ENCODE results near the gene TEX30. TPM values are rescaled to one million over a fixed set of nuclear protein-coding genes. Genes with fewer than 3 reads are reported as not detected.

The TEX30 gene
- total and polyA plus RNA-seq, 2 experiments from 2014 or later: 4.9 to 10.8 TPM

DNA sequence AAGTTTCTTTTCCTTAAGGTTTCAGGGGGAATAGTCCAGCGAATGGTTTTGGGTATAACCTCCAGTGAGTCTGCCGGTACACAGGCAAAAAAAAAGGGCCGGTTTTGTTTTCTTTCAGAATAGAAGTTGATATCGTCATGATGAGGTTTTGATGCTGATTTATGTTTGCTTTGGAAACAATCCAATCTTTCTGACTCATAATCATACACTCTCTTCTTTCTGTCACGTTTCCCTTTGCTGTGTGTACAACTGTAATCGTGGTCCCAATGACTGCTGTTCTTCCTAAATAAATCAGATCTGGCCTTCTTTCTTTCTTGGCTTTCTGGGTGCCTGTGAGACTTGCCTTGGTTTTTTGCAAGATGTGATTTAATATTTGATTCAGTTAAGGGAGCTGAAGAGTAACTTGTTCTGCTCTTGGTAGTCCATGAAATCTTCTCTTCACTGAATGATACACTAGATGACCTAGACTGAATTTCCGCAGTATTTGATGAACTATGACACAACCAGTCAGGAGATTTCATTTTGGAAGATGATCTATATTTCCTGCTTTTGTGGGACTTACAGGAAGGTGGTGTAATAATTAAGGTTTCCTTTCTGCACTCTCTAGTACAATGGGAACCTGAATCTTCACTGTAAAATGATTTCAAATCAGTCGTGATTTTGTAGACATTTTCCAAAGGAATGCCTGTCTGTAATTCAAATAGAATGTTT lies 43.9 kb downstream of the TEX30 start:
- Histone ChIP-seq H3K4me3 (no peak overlapping the region), H3K9me3 (ENCODE audit: low read depth) (no peaks in the 10 kb centered on the region), H3K4me1 (ENCODE audit: low read depth) (no peaks in the 10 kb centered on the region), H3K27me3 (peaks cover 14% of the 10 kb centered on the region), H3K36me3 (no peaks in the 10 kb centered on the region), H3K27ac (no peak overlapping the region)
- DNase-seq (ENCODE audit: low read depth in 1 of 2, low spot score in 1 of 2): peak in 1 of 2 donors; percentile 87
- TF ChIP-seq, protein P1, sequence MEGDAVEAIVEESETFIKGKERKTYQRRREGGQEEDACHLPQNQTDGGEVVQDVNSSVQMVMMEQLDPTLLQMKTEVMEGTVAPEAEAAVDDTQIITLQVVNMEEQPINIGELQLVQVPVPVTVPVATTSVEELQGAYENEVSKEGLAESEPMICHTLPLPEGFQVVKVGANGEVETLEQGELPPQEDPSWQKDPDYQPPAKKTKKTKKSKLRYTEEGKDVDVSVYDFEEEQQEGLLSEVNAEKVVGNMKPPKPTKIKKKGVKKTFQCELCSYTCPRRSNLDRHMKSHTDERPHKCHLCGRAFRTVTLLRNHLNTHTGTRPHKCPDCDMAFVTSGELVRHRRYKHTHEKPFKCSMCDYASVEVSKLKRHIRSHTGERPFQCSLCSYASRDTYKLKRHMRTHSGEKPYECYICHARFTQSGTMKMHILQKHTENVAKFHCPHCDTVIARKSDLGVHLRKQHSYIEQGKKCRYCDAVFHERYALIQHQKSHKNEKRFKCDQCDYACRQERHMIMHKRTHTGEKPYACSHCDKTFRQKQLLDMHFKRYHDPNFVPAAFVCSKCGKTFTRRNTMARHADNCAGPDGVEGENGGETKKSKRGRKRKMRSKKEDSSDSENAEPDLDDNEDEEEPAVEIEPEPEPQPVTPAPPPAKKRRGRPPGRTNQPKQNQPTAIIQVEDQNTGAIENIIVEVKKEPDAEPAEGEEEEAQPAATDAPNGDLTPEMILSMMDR (IDR thresholded peaks at IDR 0.05; ENCODE audit: low read depth, low read length): no peak

GRCh38 chr13:102726430-102726829 lies 47.2 kb downstream of the TEX30 start:
- Histone ChIP-seq H3K36me3 (no peaks in the 10 kb centered on the region), H3K4me1 (ENCODE audit: low read depth) (no peaks in the 10 kb centered on the region), H3K27ac (no peak overlapping the region), H3K27me3 (peaks cover 3% of the 10 kb centered on the region), H3K9me3 (ENCODE audit: low read depth) (no peaks in the 10 kb centered on the region), H3K4me3 (no peak overlapping the region)
- no peak for DNase-seq (ENCODE audit: low read depth in 1 of 2, low spot score in 1 of 2)
- TF ChIP-seq, protein P1 (IDR thresholded peaks at IDR 0.05; ENCODE audit: low read depth, low read length): no peak

- no peaks in the 10 kb centered on the region for H3K4me1 ChIP-seq (ENCODE audit: low read depth)
- TF ChIP-seq, protein P1 (IDR thresholded peaks at IDR 0.05; ENCODE audit: low read depth, low read length): peak; percentile 42
- no peak overlapping the region for H3K27ac ChIP-seq
- H3K9me3 ChIP-seq (ENCODE audit: low read depth): no peaks in the 10 kb centered on the region
- no peak overlapping the region for H3K4me3 ChIP-seq
- H3K27me3 ChIP-seq: peaks cover 3% of the 10 kb centered on the region
- DNase-seq (ENCODE audit: low read depth in 1 of 2, low spot score in 1 of 2): peak; percentile 3 to 72
- no peaks in the 10 kb centered on the region for H3K36me3 ChIP-seq
These were observed 48.7 kb downstream of the TEX30 start for GRCh38 chr13:102724923-102725322.

GRCh38 chr13:102721800-102722231 lies 51.8 kb downstream of the TEX30 start:
- Histone ChIP-seq H3K27me3 (no peaks in the 10 kb centered on the region), H3K36me3 (no peaks in the 10 kb centered on the region), H3K4me1 (ENCODE audit: low read depth) (no peaks in the 10 kb centered on the region), H3K4me3 (no peak overlapping the region), H3K9me3 (ENCODE audit: low read depth) (no peaks in the 10 kb centered on the region), H3K27ac (no peak overlapping the region)
- DNase-seq (ENCODE audit: low read depth in 1 of 2, low spot score in 1 of 2): peak in 1 of 2 donors; percentile 56
- TF ChIP-seq, protein P1 (IDR thresholded peaks at IDR 0.05; ENCODE audit: low read depth, low read length): no peak

DNA sequence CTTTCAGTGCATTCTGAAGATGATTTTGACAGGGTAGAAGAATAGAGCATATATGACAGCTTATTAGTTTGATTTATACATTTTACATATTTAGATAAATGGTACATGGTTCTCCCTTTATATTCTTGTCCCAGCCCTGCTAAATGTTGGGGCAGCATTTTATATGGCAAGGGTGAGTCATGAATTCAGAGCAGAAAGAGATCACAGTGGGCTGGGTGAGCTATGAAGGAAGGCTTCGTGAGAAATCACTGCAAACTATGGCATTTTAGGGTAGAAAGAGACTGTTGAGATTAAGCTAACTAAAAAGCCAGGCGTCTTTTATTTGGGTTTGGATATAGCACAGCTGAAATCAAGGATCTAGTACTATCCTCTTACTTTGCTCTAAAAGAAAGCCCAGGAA lies 54.8 kb downstream of the TEX30 start:
- no peak overlapping the region for H3K27ac ChIP-seq
- no peak overlapping the region for H3K4me3 ChIP-seq
- no peaks in the 10 kb centered on the region for H3K4me1 ChIP-seq (ENCODE audit: low read depth)
- no peak for DNase-seq (ENCODE audit: low read depth in 1 of 2, low spot score in 1 of 2)
- H3K27me3 ChIP-seq: no peaks in the 10 kb centered on the region
- H3K36me3 ChIP-seq: no peaks in the 10 kb centered on the region
- H3K9me3 ChIP-seq (ENCODE audit: low read depth): no peaks in the 10 kb centered on the region
- TF ChIP-seq, protein P1 (IDR thresholded peaks at IDR 0.05; ENCODE audit: low read depth, low read length): no peak

Other genes starting within 250 kb of the TEX30 start
- gene TPP2, start 176.8 kb downstream of the TEX30 start, total RNA-seq: 30.6 and 32.0 TPM in 2 replicates
- 19.3 and 20.7 TPM in 2 replicates for gene TPP2, start 176.8 kb downstream of the TEX30 start, polyA plus RNA-seq
- not detected in 2 replicates for gene METTL21C, start 78.7 kb downstream of the TEX30 start, total RNA-seq
- not detected in 2 replicates for gene METTL21C, start 78.7 kb downstream of the TEX30 start, polyA plus RNA-seq
- 15.7 and 18.9 TPM in 2 replicates for gene POGLUT2, start 25.2 kb upstream of the TEX30 start, total RNA-seq
- 23.1 and 25.7 TPM in 2 replicates for gene POGLUT2, start 25.2 kb upstream of the TEX30 start, polyA plus RNA-seq
- 11.3 and 14.7 TPM in 2 replicates for gene BIVM, start 25.3 kb upstream of the TEX30 start, total RNA-seq
- 16.1 and 28.8 TPM in 2 replicates for gene BIVM, start 25.3 kb upstream of the TEX30 start, polyA plus RNA-seq
- 41.1 and 84.3 TPM in 2 replicates for gene ERCC5, start 72.2 kb upstream of the TEX30 start, total RNA-seq
- 24.9 and 45.1 TPM in 2 replicates for gene ERCC5, start 72.2 kb upstream of the TEX30 start, polyA plus RNA-seq

All from cardiac muscle cell (in vitro differentiated cells and primary cell).